ENCODE data around the gene ZNF579. TPM values are rescaled to one million over a fixed set of nuclear protein-coding genes. Genes with fewer than 3 reads are reported as not detected.

The ZNF579 gene
- total and polyA plus RNA-seq, 9 of the 15 experiments (the other 6 are each of a cell fraction or from before 2014, with no cell fraction given), result 0.06 to 15.9 (median 1.6) TPM

DNA sequence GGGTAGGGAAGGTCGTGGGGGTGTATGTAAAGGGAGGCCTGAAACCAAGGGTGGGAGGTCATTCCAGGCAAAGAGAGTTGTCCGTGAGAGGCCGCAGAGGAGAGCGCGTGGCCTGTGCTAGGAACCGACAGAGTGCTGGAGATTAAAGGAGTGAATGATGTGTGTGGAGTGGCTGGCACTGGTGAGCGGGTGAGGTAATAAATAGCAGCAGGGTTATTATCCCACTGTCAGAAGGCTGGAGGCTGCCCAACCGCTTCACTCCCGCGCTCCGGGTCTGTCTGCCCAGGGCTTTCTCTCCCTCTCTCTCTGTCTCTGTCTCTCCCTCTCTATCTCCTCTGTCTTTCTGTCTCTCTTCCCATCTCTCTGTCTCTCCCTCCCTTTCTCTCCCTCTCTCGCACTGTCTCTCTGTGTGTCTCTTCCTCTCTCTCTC, 17.4 kb downstream of the ZNF579 start:
- in situ Hi-C loops (cut with MboI), result no loop called here
- H4K20me1 ChIP-seq (replicated peaks; ENCODE audit: control insufficient read depth, insufficient read depth, low read length), result no peaks in the 10 kb centered on the region
- no peak overlapping the region for H3K27ac ChIP-seq (ENCODE audit: extremely low read depth, low read depth, low read length)
- H3K4me3 ChIP-seq, result no peak overlapping the region
- H3K36me3 ChIP-seq (ENCODE audit: control insufficient read depth, insufficient read depth, low read length), result no peaks in the 10 kb centered on the region
- H3K9me1 ChIP-seq (ENCODE audit: control insufficient read depth, insufficient read depth, low read length), result no peaks in the 10 kb centered on the region
- TF ChIP-seq NFE2 (IDR thresholded peaks at IDR 0.05; ENCODE audit: low read depth), result no peak
- TF ChIP-seq HMG20A (CRISPR knock-in tag; conservative IDR thresholded peaks at IDR 0.05), result no peak
- TF ChIP-seq ZNF133 (CRISPR knock-in tag; IDR thresholded peaks at IDR 0.05), result no peak
- TF ChIP-seq MTF1 (CRISPR knock-in tag; IDR thresholded peaks at IDR 0.05; ENCODE audit: borderline replicate concordance), result no peak
- no peak for TF ChIP-seq RNF219 (CRISPR knock-in tag; IDR thresholded peaks at IDR 0.05)
- TF ChIP-seq RBM17 (IDR thresholded peaks at IDR 0.05; ENCODE audit: borderline replicate concordance, low read depth, low read length), result no peak
- TF ChIP-seq, protein P1, sequence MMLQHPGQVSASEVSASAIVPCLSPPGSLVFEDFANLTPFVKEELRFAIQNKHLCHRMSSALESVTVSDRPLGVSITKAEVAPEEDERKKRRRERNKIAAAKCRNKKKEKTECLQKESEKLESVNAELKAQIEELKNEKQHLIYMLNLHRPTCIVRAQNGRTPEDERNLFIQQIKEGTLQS (IDR thresholded peaks at IDR 0.05), result no peak
- TF ChIP-seq, protein P1 (CRISPR knock-in tag; conservative IDR thresholded peaks at IDR 0.05), result no peak
- no peak for TF ChIP-seq SMARCA5 (IDR thresholded peaks at IDR 0.05)
- TF ChIP-seq SNRNP70 (optimal IDR thresholded peaks at IDR 0.05; ENCODE audit: low read depth, low read length), result no peak
- TF ChIP-seq JUND (IDR thresholded peaks at IDR 0.05; ENCODE audit: borderline replicate concordance, low read depth, low read length), result no peak
- TF ChIP-seq JUND (tag; IDR thresholded peaks at IDR 0.05; ENCODE audit: borderline replicate concordance, low read depth, low read length), result no peak
- TF ChIP-seq ZNF324 (CRISPR knock-in tag; IDR thresholded peaks at IDR 0.05), result no peak
- H3K9ac ChIP-seq (ENCODE audit: insufficient read depth in 1 of 2, low read depth in 2 of 2, low read length in 2 of 2), result peak overlapping the region in 1 of 2 experiments; percentile 6; a peak in 1 of 4 replicates
- POLR2A ChIA-PET, result no interaction called here
- CTCF ChIA-PET (ENCODE audit: low intra/inter-chr PET ratio), result no interaction called here
- ATAC-seq, result peak; percentile 44
- peaks cover 5 to 7% of the 10 kb centered on the region in 2 experiments; a peak in 4 of 5 replicates for H3K27me3 ChIP-seq (ENCODE audit: control insufficient read depth in 2 of 2, insufficient read depth in 2 of 2, low read length in 2 of 2)
- no peaks in the 10 kb centered on the region for H3K79me2 ChIP-seq (ENCODE audit: control insufficient read depth, insufficient read depth, low read length)
- intact Hi-C loops (cut with micrococcal nuclease), result no loop called here
- no peak overlapping the region for H2AFZ ChIP-seq (ENCODE audit: low read depth, low read length)
- H3K9me3 ChIP-seq (replicated peaks; ENCODE audit: control insufficient read depth, insufficient read depth, low read depth, low read length), result no peaks in the 10 kb centered on the region; the same call in 1 of the 2 replicates
- no peak overlapping the region for H3K4me2 ChIP-seq (ENCODE audit: insufficient read depth, low read length)
- 36% methylated on average over 11 of the region's 12 CpGs for WGBS (ENCODE audit: insufficient coverage, low coverage, missing lambda C conversion rate)
- FAIRE-seq, result no peak
- no TSS peak for BruUV-seq (replicated peaks)
- DNase-seq (ENCODE audit: extremely low read depth in 1 of 4, low spot score in 3 of 4), result no peak
- peaks cover 0 to 7% of the 10 kb centered on the region in 2 experiments; a peak in 2 of 5 replicates for H3K4me1 ChIP-seq (replicated peaks in 1 of 2; ENCODE audit: control insufficient read depth in 2 of 2, insufficient read depth in 2 of 2, low read length in 2 of 2)

Measured in K562 (cell line).